K562 (cell line): ENCODE data around the gene CHAF1A. TPM values are rescaled to one million over a fixed set of nuclear protein-coding genes. Genes with fewer than 3 reads are reported as not detected.

ENCODE experiments used
- ATAC-seq: fragments of 200-7000 bp; cut with Tn5 transposase; 3 replicates; pipeline ENCODE4 v1.9.1; 2020; ENCODE audit warnings: moderate library complexity
- BruUV-seq: library from RNA; stranded (reverse); fragments of 400-500 nt; replicated peaks from 2 replicates; lab custom pipeline; 2021; lab: Mats Ljungman, UMichigan
- CTCF ChIA-PET: fragments of 300-600 bp; formaldehyde crosslinking; extraction: SDS; loops from one replicate; lab custom pipeline; 2021; ENCODE audit warnings: low intra/inter-chr PET ratio; lab: Yijun Ruan, JAX
- POLR2A ChIA-PET: fragments of 300-600, 350-650 bp; sonication (Branson Sonifier 250); formaldehyde crosslinking; extraction: SDS; loops from one replicate; lab custom pipeline; 2021; ENCODE audit warnings: antibody characterized with exemption, inconsistent platforms; lab: Yijun Ruan, JAX
- DNase-seq, 4 experiments: peaks; one replicate each; pipeline versions ENCODE4 v3.0.0 to v3.0.0-alpha.2; 2011 to 2018; ENCODE audit warnings: low spot score in 3 of 4, mixed read lengths in 3 of 4; ENCODE audit errors: extremely low read depth in 1 of 4
- FAIRE-seq: peaks from 2 replicates; lab custom pipeline; 2011; peaks lifted over from hg19 to GRCh38; lab: Jason Lieb, UNC
- H2AFZ ChIP-seq: 2 replicates; pipeline ENCODE4 v1.6.0; 2011; ENCODE audit warnings: low read depth, low read length, control low read depth, inconsistent platforms
- H3K27ac ChIP-seq: fragments of 200-600 bp; 3 replicates; pipeline ENCODE4 v1.8.0; 2011; ENCODE audit warnings: low read depth, mild to moderate bottlenecking, control low read depth, inconsistent platforms, low read length, moderate library complexity, mixed read lengths; ENCODE audit errors: extremely low read depth
- H3K27me3 ChIP-seq, 2 experiments: fragments of 300-600 bp in 1 of 2; 2 replicates in 1 of 2; 3 replicates in 1 of 2; pipeline versions ENCODE4 v1.6.0 to v1.8.0; 2011; ENCODE audit warnings: inconsistent platforms in 2 of 2, low read length in 2 of 2, mild to moderate bottlenecking in 1 of 2, mixed read lengths in 1 of 2, moderate library complexity in 1 of 2; ENCODE audit not compliant: control insufficient read depth in 2 of 2, insufficient read depth in 2 of 2
- H3K36me3 ChIP-seq: fragments of 300-600 bp; 3 replicates; pipeline ENCODE4 v1.8.0; 2011; ENCODE audit warnings: mild to moderate bottlenecking, low read length, inconsistent platforms; ENCODE audit not compliant: control insufficient read depth, insufficient read depth
- H3K4me1 ChIP-seq, 2 experiments: fragments of 200-600 bp in 1 of 2; replicated peaks in 1 of 2; 2 replicates in 1 of 2; 3 replicates in 1 of 2; pipeline versions ENCODE4 v1.5.1 to v1.8.0; 2011; ENCODE audit warnings: inconsistent platforms in 2 of 2, low read length in 2 of 2, mild to moderate bottlenecking in 1 of 2, mixed read lengths in 1 of 2, moderate library complexity in 1 of 2; ENCODE audit not compliant: control insufficient read depth in 2 of 2, insufficient read depth in 2 of 2
- H3K4me2 ChIP-seq: 2 replicates; pipeline ENCODE4 v1.6.1; 2011; ENCODE audit warnings: low read length, control low read depth, inconsistent platforms, mixed read lengths; ENCODE audit not compliant: insufficient read depth
- H3K4me3 ChIP-seq: fragments of 200-600 bp; sonication (generic), shearing (Covaris generic); 2 replicates; pipeline ENCODE4 v1.5.1; 2016; ENCODE audit warnings: control low read depth, inconsistent platforms
- H3K79me2 ChIP-seq: fragments of 200-600 bp; 3 replicates; pipeline ENCODE4 v1.8.0; 2011; ENCODE audit warnings: low read length, inconsistent platforms; ENCODE audit not compliant: control insufficient read depth, insufficient read depth
- H3K9ac ChIP-seq, 2 experiments: 2 replicates each; pipeline versions ENCODE4 v1.6.0 to v1.6.1; 2011; ENCODE audit warnings: low read depth in 2 of 2, low read length in 2 of 2, control low read depth in 1 of 2, inconsistent platforms in 1 of 2, mild to moderate bottlenecking in 1 of 2, mixed read lengths in 1 of 2; ENCODE audit not compliant: insufficient read depth in 1 of 2
- H3K9me1 ChIP-seq: one replicate; pipeline ENCODE4 v1.6.0; 2011; ENCODE audit warnings: inconsistent platforms, mild to moderate bottlenecking, low read length, moderate library complexity; ENCODE audit not compliant: control insufficient read depth, insufficient read depth
- H3K9me3 ChIP-seq: replicated peaks from 2 replicates; pipeline ENCODE4 v1.5.1; 2011; ENCODE audit warnings: low read depth, low read length, inconsistent platforms; ENCODE audit not compliant: control insufficient read depth, insufficient read depth
- H4K20me1 ChIP-seq: replicated peaks from 2 replicates; pipeline ENCODE4 v1.6.1; 2011; ENCODE audit warnings: low read length, inconsistent platforms, mixed read lengths; ENCODE audit not compliant: control insufficient read depth, insufficient read depth
- GABPB2 ChIP-seq: fragments of 250-450 bp; sonication (Bioruptor Pico); conservative IDR thresholded peaks from 2 replicates; pipeline ENCODE4 v1.5.1; 2021; ENCODE audit warnings: mild to moderate bottlenecking
- KHSRP ChIP-seq: fragments of 450-650 bp; IDR thresholded peaks from 2 replicates; pipeline ENCODE4 v1.6.1; 2017
- NFIC ChIP-seq: fragments of 450-650 bp; IDR thresholded peaks from 2 replicates; pipeline ENCODE4 v1.6.1; 2017; ENCODE audit warnings: mild to moderate bottlenecking, inconsistent platforms
- TEAD1 ChIP-seq, 2 experiments: fragments of 450-650 bp in 1 of 2; sonication (generic) in 1 of 2; formaldehyde crosslinking; IDR thresholded peaks; 2 replicates each; pipeline versions ENCODE4 v1.4.0 to v1.8.0; 2020 to 2022; ENCODE audit warnings: mild to moderate bottlenecking in 2 of 2, missing genetic modification reagents in 1 of 2
- TEAD4 ChIP-seq, 2 experiments: sonication (generic) in 1 of 2; formaldehyde crosslinking in 1 of 2; IDR thresholded peaks; 2 replicates each; pipeline versions ENCODE4 v1.6.1 to v1.8.0; 2012 to 2022; ENCODE audit warnings: borderline replicate concordance in 1 of 2, inconsistent platforms in 1 of 2, low read length in 1 of 2, mild to moderate bottlenecking in 1 of 2, missing genetic modification reagents in 1 of 2
- YBX1 ChIP-seq: fragments of 450-650 bp; IDR thresholded peaks from 2 replicates; pipeline ENCODE4 v1.7.1; 2016; ENCODE audit warnings: mild to moderate bottlenecking
- ZNF174 ChIP-seq: fragments of 250-450 bp; sonication (Bioruptor Pico); IDR thresholded peaks from 2 replicates; pipeline ENCODE4 v1.4.0; 2020; ENCODE audit warnings: mild to moderate bottlenecking
- ZNF780A ChIP-seq: fragments of 250-450 bp; sonication (Bioruptor Pico); IDR thresholded peaks from 2 replicates; pipeline ENCODE4 v1.5.0; 2021; ENCODE audit warnings: mild to moderate bottlenecking
- WGBS: fragments of 100-300 bp; shearing (Covaris generic); methylation state at CpG from one replicate; pipeline ENCODE4 v1.1.6; 2016; ENCODE audit warnings: low coverage, mixed read lengths; ENCODE audit not compliant: insufficient coverage; ENCODE audit errors: missing lambda C conversion rate; 5-methylcytosine and 5-hydroxymethylcytosine counted together
- in situ Hi-C: fragments of 300-500 bp; cut with MboI; formaldehyde crosslinking; loops from 4 replicates; pipeline ENCODE4 v1.15.0; 2018; ENCODE audit warnings: inconsistent platforms, mixed read lengths
- intact Hi-C: fragments of 100-400 bp; cut with micrococcal nuclease; formaldehyde crosslinking; loops from 2 replicates; pipeline ENCODE4 v1.14.2; 2022
- polyA plus RNA-seq, 8 experiments: library from polyadenylated mRNA; depleted of rRNA in 4 of 8; stranded (reverse) in 5 of 8; unstranded in 3 of 8; fragments of >200 nt; fragmentation: Nextera tagmentation in 2 of 8; fragmentation: Illumina TruSeq in 1 of 8; extraction: Ambion mirVana in 2 of 8; extraction: Trizol in 1 of 8; gene quantifications; 2 replicates each; pipeline versions ENCODE4 v1.2.1 to v1.2.3, GENCODE V29; 2011 to 2014; ENCODE audit warnings: inconsistent platforms in 1 of 8, missing spikeins in 1 of 8
- total RNA-seq, 7 experiments: library from RNA; depleted of rRNA in 6 of 7; stranded (reverse); fragments of >200 nt in 6 of 7; fragmentation: Illumina TruSeq in 2 of 7; extraction: Trizol in 2 of 7; gene quantifications; 2 replicates each; pipeline versions ENCODE4 v1.2.1 to v1.2.3, GENCODE V29; 2011 to 2021; ENCODE audit warnings: low replicate concordance in 1 of 7
- TF ChIP-seq, protein P1 (sequence below): fragments of 250-450 bp; sonication (Bioruptor Pico); IDR thresholded peaks from 2 replicates; pipeline ENCODE4 v1.8.0; 2022; ENCODE audit warnings: moderate library complexity, mild to moderate bottlenecking, inconsistent platforms

The CHAF1A gene
- total and polyA plus RNA-seq, 9 of the 15 experiments (the other 6 are each of a cell fraction or from before 2014, with no cell fraction given) = 1.6 to 86.9 (median 45.2) TPM

DNA sequence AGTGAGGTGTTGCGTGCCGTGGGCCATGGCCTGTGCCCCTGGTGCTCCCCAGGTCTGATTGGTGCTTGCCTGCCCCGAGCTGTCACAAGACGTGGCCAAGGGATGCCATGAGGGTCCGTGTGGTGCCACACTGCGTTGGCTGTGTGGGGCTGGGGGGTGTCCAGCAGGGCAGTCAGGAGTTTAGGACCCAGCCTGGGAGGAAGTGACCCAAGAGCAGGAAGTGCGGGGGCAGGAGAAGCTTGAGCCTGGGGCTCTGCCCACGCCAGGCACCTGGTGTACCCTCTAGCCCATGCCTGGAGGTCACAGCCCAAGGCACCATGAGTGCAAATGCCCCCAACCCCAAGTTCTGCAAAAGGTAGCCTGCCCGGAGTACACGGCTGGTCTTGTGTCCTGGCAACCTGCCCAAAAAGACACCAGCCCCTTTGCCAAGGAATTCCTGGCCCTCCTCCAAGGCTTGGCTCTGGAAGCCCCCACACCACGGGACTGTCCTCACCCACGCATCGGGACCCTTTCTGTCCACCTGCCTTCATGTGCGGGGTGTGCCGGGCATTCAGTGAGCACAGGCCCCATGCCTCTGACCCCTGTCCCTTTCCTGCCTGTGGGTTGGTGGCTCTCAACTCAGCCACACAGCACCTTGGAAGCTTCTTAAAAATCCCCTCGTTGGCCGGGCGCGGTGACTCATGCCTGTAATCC is 34.2 kb upstream of the CHAF1A start:
- no peaks in the 10 kb centered on the region for H3K27me3 ChIP-seq
- peak overlapping the region; percentile 39; the same call in 2 of the 3 replicates for H3K27ac ChIP-seq
- H3K9ac ChIP-seq = peak overlapping the region in 1 of 2 experiments; percentile 84; a peak in 2 of 4 replicates
- WGBS = 76% methylated on average over 15 of the region's 19 CpGs
- no peaks in the 10 kb centered on the region for H3K9me1 ChIP-seq
- in situ Hi-C loops = no loop called here
- no peak overlapping the region for H3K4me2 ChIP-seq
- DNase-seq = no peak
- no peak overlapping the region for H3K4me3 ChIP-seq
- no peak for FAIRE-seq
- BruUV-seq = no TSS peak
- peaks cover 77% of the 10 kb centered on the region; the same call in 2 of the 3 replicates for H3K36me3 ChIP-seq
- H3K9me3 ChIP-seq = no peaks in the 10 kb centered on the region
- H4K20me1 ChIP-seq = no peaks in the 10 kb centered on the region; the same call in 1 of the 2 replicates
- H2AFZ ChIP-seq = no peak overlapping the region
- TF ChIP-seq NFIC = peak; percentile 81
- no peak for TF ChIP-seq ZNF174
- no peak for TF ChIP-seq YBX1
- TF ChIP-seq, protein P1, sequence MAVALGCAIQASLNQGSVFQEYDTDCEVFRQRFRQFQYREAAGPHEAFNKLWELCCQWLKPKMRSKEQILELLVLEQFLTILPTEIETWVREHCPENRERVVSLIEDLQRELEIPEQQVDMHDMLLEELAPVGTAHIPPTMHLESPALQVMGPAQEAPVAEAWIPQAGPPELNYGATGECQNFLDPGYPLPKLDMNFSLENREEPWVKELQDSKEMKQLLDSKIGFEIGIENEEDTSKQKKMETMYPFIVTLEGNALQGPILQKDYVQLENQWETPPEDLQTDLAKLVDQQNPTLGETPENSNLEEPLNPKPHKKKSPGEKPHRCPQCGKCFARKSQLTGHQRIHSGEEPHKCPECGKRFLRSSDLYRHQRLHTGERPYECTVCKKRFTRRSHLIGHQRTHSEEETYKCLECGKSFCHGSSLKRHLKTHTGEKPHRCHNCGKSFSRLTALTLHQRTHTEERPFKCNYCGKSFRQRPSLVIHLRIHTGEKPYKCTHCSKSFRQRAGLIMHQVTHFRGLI (CRISPR knock-in tag) = no peak
- no peak for TF ChIP-seq GABPB2 (CRISPR knock-in tag)
- no peak for TF ChIP-seq TEAD4 (IDR thresholded peaks at IDR 0.05; ENCODE audit: low read length)
- TF ChIP-seq TEAD4 (CRISPR knock-in tag; IDR thresholded peaks at IDR 0.05; ENCODE audit: borderline replicate concordance) = 0 out of 2 replicates have a peak, but pooled peaks have one; percentile 37
- no peak for TF ChIP-seq KHSRP
- TF ChIP-seq TEAD1 (CRISPR knock-in tag; IDR thresholded peaks at IDR 0.05) = 0 out of 4 replicates have a peak, but pooled peaks of 1 of the 2 experiments have one; percentile 21
- no peak for TF ChIP-seq ZNF780A (CRISPR knock-in tag)
- TF ChIP-seq, all 486 proteins: peak for 3
- H3K4me1 ChIP-seq = peaks cover 38 to 84% of the 10 kb centered on the region in 2 experiments
- no peak for ATAC-seq
- intact Hi-C loops = no loop called here
- CTCF ChIA-PET = no interaction called here
- H3K79me2 ChIP-seq = peaks cover 64% of the 10 kb centered on the region
- POLR2A ChIA-PET = interaction anchor here (3.6 kb wide), 1 partner anchor 11 kb away, joined by 18 read pairs; no protein-coding TSS in a partner anchor
